H1 (cell line): ENCODE data around the gene RPLP2. TPM values are rescaled to one million over a fixed set of nuclear protein-coding genes. Genes with fewer than 3 reads are reported as not detected.

Experiments used
- CTCF ChIA-PET: fragments of 300-600 bp; sonication (Branson Sonifier 250); formaldehyde crosslinking; loops from one replicate; lab custom pipeline; 2021; ENCODE audit not compliant: partially characterized antibody; lab: Charles Lee
- POLR2A ChIA-PET: fragments of 300-600 bp; sonication (Branson Sonifier 250); formaldehyde crosslinking; loops from one replicate; lab custom pipeline; 2021; ENCODE audit warnings: inconsistent platforms; ENCODE audit not compliant: partially characterized antibody; lab: Charles Lee
- DNase-seq, 2 experiments: peaks; one replicate each; pipeline versions ENCODE4 v3.0.0 to v3.0.0-alpha.2; 2010 to 2022; ENCODE audit warnings: low spot score in 2 of 2, low read depth in 1 of 2, mixed read lengths in 1 of 2
- FAIRE-seq: peaks from 2 replicates; lab custom pipeline; 2011; peaks lifted over from hg19 to GRCh38; lab: Jason Lieb, UNC
- H2AFZ ChIP-seq: 2 replicates; pipeline ENCODE4 v1.8.1; 2012; ENCODE audit warnings: low read length, inconsistent platforms
- H2AK5ac ChIP-seq: 2 replicates; pipeline ENCODE4 v1.6.1; 2013; ENCODE audit warnings: low read depth, low read length
- H2BK120ac ChIP-seq: replicated peaks from 2 replicates; pipeline ENCODE3; 2013; ENCODE audit warnings: low read depth, low read length, inconsistent platforms
- H2BK12ac ChIP-seq: 2 replicates; pipeline ENCODE4 v1.6.1; 2013; ENCODE audit warnings: low read depth, low read length
- H2BK15ac ChIP-seq: 2 replicates; pipeline ENCODE4 v1.6.1; 2013; ENCODE audit warnings: low read length
- H2BK20ac ChIP-seq: 2 replicates; pipeline ENCODE4 v1.6.1; 2013; ENCODE audit warnings: low read length
- H2BK5ac ChIP-seq: 2 replicates; pipeline ENCODE4 v1.6.1; 2013; ENCODE audit warnings: low read depth, low read length
- H3K14ac ChIP-seq: 2 replicates; pipeline ENCODE4 v1.6.1; 2013; ENCODE audit warnings: inconsistent platforms; ENCODE audit not compliant: insufficient read length
- H3K18ac ChIP-seq: 2 replicates; pipeline ENCODE4 v1.6.1; 2013; ENCODE audit warnings: low read length; ENCODE audit errors: extremely low read depth
- H3K23ac ChIP-seq: 2 replicates; pipeline ENCODE4 v1.6.1; 2013; ENCODE audit warnings: inconsistent platforms; ENCODE audit not compliant: insufficient read length
- H3K23me2 ChIP-seq: 2 replicates; pipeline ENCODE4 v1.6.1; 2013; ENCODE audit warnings: low read depth, low read length
- H3K27ac ChIP-seq: 2 replicates; pipeline ENCODE4 v1.6.1; 2011; ENCODE audit warnings: low read depth, low read length, inconsistent platforms
- H3K27me3 ChIP-seq, 4 experiments: replicated peaks in 1 of 4; 1 replicate in 1 of 4; 2 replicates in 3 of 4; pipeline versions ENCODE4 v1.6.1 to v1.8.1; 2011 to 2013; ENCODE audit warnings: low read length in 3 of 4, mild to moderate bottlenecking in 3 of 4, inconsistent platforms in 2 of 4, mixed read lengths in 2 of 4, moderate library complexity in 1 of 4; ENCODE audit not compliant: control insufficient read depth in 3 of 4, insufficient read depth in 3 of 4; ENCODE audit errors: extremely low read depth in 1 of 4
- H3K36me3 ChIP-seq, 4 experiments: 2 replicates each; pipeline versions ENCODE4 v1.6.1 to v1.8.1; 2011 to 2013; ENCODE audit warnings: mild to moderate bottlenecking in 4 of 4, low read length in 3 of 4, moderate library complexity in 2 of 4, control low read depth in 1 of 4, inconsistent platforms in 1 of 4; ENCODE audit not compliant: insufficient read depth in 4 of 4, control insufficient read depth in 2 of 4
- H3K4ac ChIP-seq: replicated peaks from 2 replicates; pipeline ENCODE3; 2013; ENCODE audit warnings: low read length, low read depth, mixed read lengths, inconsistent platforms; ENCODE audit not compliant: insufficient read length
- H3K4me1 ChIP-seq, 4 experiments: replicated peaks in 1 of 4; 1 replicate in 1 of 4; 2 replicates in 3 of 4; pipeline versions ENCODE4 v1.6.1 to v1.8.1; 2011 to 2013; ENCODE audit warnings: low read length in 3 of 4, inconsistent platforms in 2 of 4, mixed read lengths in 1 of 4; ENCODE audit not compliant: insufficient read depth in 4 of 4, control insufficient read depth in 3 of 4
- H3K4me2 ChIP-seq, 2 experiments: 2 replicates each; pipeline versions ENCODE4 v1.6.1 to v1.8.1; 2011 to 2013; ENCODE audit warnings: low read depth in 2 of 2, low read length in 2 of 2, control low read depth in 1 of 2, inconsistent platforms in 1 of 2, mild to moderate bottlenecking in 1 of 2; ENCODE audit not compliant: insufficient read depth in 1 of 2
- H3K4me3 ChIP-seq, 4 experiments: fragments of 200-600, 300-600 bp in 1 of 4; sonication (generic), shearing (Covaris generic), sonication (Bioruptor Twin) in 1 of 4; 2 replicates each; pipeline versions ENCODE4 v1.5.1 to v1.8.1; 2011 to 2016; ENCODE audit warnings: low read length in 4 of 4, low read depth in 3 of 4, control low read depth in 2 of 4, inconsistent platforms in 2 of 4, mild to moderate bottlenecking in 2 of 4, mixed read lengths in 1 of 4, moderate library complexity in 1 of 4; ENCODE audit not compliant: insufficient read depth in 2 of 4; ENCODE audit errors: extremely low read depth in 1 of 4
- H3K56ac ChIP-seq: replicated peaks from 2 replicates; pipeline ENCODE3; 2013; ENCODE audit warnings: low read depth, mild to moderate bottlenecking, mixed read lengths, low read length, inconsistent platforms; ENCODE audit not compliant: insufficient read length
- H3K79me1 ChIP-seq: 2 replicates; pipeline ENCODE4 v1.6.1; 2013; ENCODE audit warnings: low read depth, low read length, control low read depth
- H3K79me2 ChIP-seq, 2 experiments: 2 replicates each; pipeline versions ENCODE4 v1.6.1 to v1.8.1; 2012 to 2013; ENCODE audit warnings: low read length in 2 of 2, mild to moderate bottlenecking in 2 of 2, inconsistent platforms in 1 of 2; ENCODE audit not compliant: insufficient read depth in 2 of 2, control insufficient read depth in 1 of 2
- H3K9ac ChIP-seq, 4 experiments: replicated peaks in 1 of 4; 1 replicate in 1 of 4; 2 replicates in 3 of 4; pipeline versions ENCODE4 v1.6.1 to v1.8.1; 2011 to 2013; ENCODE audit warnings: low read depth in 3 of 4, low read length in 3 of 4, control low read depth in 2 of 4, mild to moderate bottlenecking in 2 of 4, moderate library complexity in 2 of 4, inconsistent platforms in 1 of 4; ENCODE audit errors: extremely low read depth in 1 of 4
- H3K9me3 ChIP-seq, 2 experiments: 2 replicates each; pipeline versions ENCODE4 v1.6.1 to v1.8.1; 2012 to 2013; ENCODE audit warnings: mild to moderate bottlenecking in 2 of 2, moderate library complexity in 2 of 2, control low read depth in 1 of 2, inconsistent platforms in 1 of 2, low read depth in 1 of 2, low read length in 1 of 2, mixed read lengths in 1 of 2; ENCODE audit not compliant: insufficient read depth in 2 of 2
- H4K20me1 ChIP-seq, 2 experiments: replicated peaks in 1 of 2; 2 replicates each; pipeline versions ENCODE3 to v1.8.1; 2011 to 2013; ENCODE audit warnings: inconsistent platforms in 2 of 2, low read length in 2 of 2, mild to moderate bottlenecking in 1 of 2; ENCODE audit not compliant: insufficient read depth in 2 of 2, control insufficient read depth in 1 of 2
- H4K5ac ChIP-seq: 2 replicates; pipeline ENCODE4 v1.6.1; 2013; ENCODE audit warnings: low read length, low read depth, mixed read lengths, inconsistent platforms; ENCODE audit not compliant: insufficient read length
- H4K8ac ChIP-seq: 2 replicates; pipeline ENCODE4 v1.8.0; 2013; ENCODE audit warnings: mild to moderate bottlenecking, moderate library complexity, low read length, inconsistent platforms; ENCODE audit not compliant: insufficient read depth; ENCODE audit errors: extremely low read depth
- H4K91ac ChIP-seq: replicated peaks from 2 replicates; pipeline ENCODE3; 2013; ENCODE audit warnings: low read length, mixed read lengths, inconsistent platforms; ENCODE audit not compliant: insufficient read length
- CEBPB ChIP-seq: IDR thresholded peaks from 2 replicates; pipeline ENCODE4 v1.6.1; 2012; ENCODE audit warnings: low read depth, low read length
- CHD1 ChIP-seq: IDR thresholded peaks from 2 replicates; pipeline ENCODE4 v1.6.1; 2012; ENCODE audit warnings: low read depth, low read length, improper control_type of control experiment
- CTBP2 ChIP-seq: IDR thresholded peaks from 2 replicates; pipeline ENCODE4 v1.7.0; 2011; ENCODE audit warnings: borderline replicate concordance, mild to moderate bottlenecking, moderate library complexity, mixed read lengths, low read length; ENCODE audit not compliant: insufficient read depth, insufficient read length
- FOSL1 ChIP-seq: IDR thresholded peaks from 2 replicates; pipeline ENCODE4 v1.6.1; 2011; ENCODE audit warnings: mild to moderate bottlenecking, low read depth, low read length, moderate library complexity; ENCODE audit not compliant: insufficient read depth
- KDM1A ChIP-seq: fragments of 200-600, 300-600 bp; sonication (generic); IDR thresholded peaks from 2 replicates; pipeline ENCODE4 v1.7.1; 2016; ENCODE audit warnings: mild to moderate bottlenecking, low read length, borderline replicate concordance
- KDM4A ChIP-seq: IDR thresholded peaks from one replicate; pipeline ENCODE4 v1.7.1; 2012; ENCODE audit warnings: low read depth, mild to moderate bottlenecking, moderate library complexity, low read length, inconsistent platforms; ENCODE audit not compliant: severe bottlenecking
- MAFK ChIP-seq: IDR thresholded peaks from 2 replicates; pipeline ENCODE4 v1.6.1; 2012; ENCODE audit warnings: low read depth, mild to moderate bottlenecking, improper control_type of control experiment, low read length
- SIRT6 ChIP-seq: IDR thresholded peaks from one replicate; pipeline ENCODE4 v1.7.1; 2012; ENCODE audit warnings: low read length, inconsistent platforms
- SP4 ChIP-seq: IDR thresholded peaks from 2 replicates; pipeline ENCODE4 v1.6.1; 2012; ENCODE audit warnings: low read length, inconsistent platforms
- SUZ12 ChIP-seq: fragments of 200-600 bp; sonication (generic); IDR thresholded peaks from 2 replicates; pipeline ENCODE4 v1.6.1; 2012; ENCODE audit warnings: mild to moderate bottlenecking, inconsistent platforms, low read length, moderate library complexity, mixed read lengths
- TBP ChIP-seq: IDR thresholded peaks from 2 replicates; pipeline ENCODE4 v1.6.1; 2011; ENCODE audit warnings: low read depth, low read length, improper control_type of control experiment
- WGBS, 2 experiments: shearing (Covaris generic) in 1 of 2; methylation state at CpG; one replicate each; pipeline versions ENCODE4 v1.1.6 to v1.1.7; 2013 to 2015; ENCODE audit warnings: low lambda C conversion rate in 2 of 2, mixed read lengths in 2 of 2, inconsistent platforms in 1 of 2, low coverage in 1 of 2, missing lambda C conversion rate in 1 of 2; ENCODE audit not compliant: insufficient replicate concordance in 2 of 2, insufficient coverage in 1 of 2, insufficient read length in 1 of 2; ENCODE audit errors: extremely low coverage in 1 of 2, missing lambda C conversion rate in 1 of 2; 5-methylcytosine and 5-hydroxymethylcytosine counted together
- polyA plus RNA-seq, 7 experiments: library from polyadenylated mRNA; depleted of rRNA in 3 of 7; stranded (reverse) in 5 of 7; unstranded in 2 of 7; fragments of >200 nt in 5 of 7; fragments of 200-250 nt in 2 of 7; gene quantifications; 1 replicate in 5 of 7; 2 replicates in 1 of 7; 4 replicates in 1 of 7; pipeline versions ENCODE4 v1.2.1 to v1.2.3, GENCODE V29; 2011 to 2013; ENCODE audit warnings: missing spikeins in 2 of 7, mixed read lengths in 2 of 7
- total RNA-seq: library from RNA; stranded (reverse); fragmentation: NEBNext Ultra II Directional; extraction: Animal tissue kit (Norgen Biotek cat#: 25700); gene quantifications from 2 replicates; pipeline ENCODE4 v1.2.1, GENCODE V29; 2021
- TF ChIP-seq, protein P1 (sequence below): IDR thresholded peaks from 2 replicates; pipeline ENCODE4 v1.6.1; 2012; ENCODE audit warnings: inconsistent platforms
- TF ChIP-seq, protein P2 (sequence below): IDR thresholded peaks from 2 replicates; pipeline ENCODE4 v1.6.1; 2011; ENCODE audit warnings: low read length, improper control_type of control experiment

RPLP2 gene
- total and polyA plus RNA-seq, 2 of the 8 experiments (the other 6 are each of a cell fraction or from before 2014, with no cell fraction given) = 1,789 to 2,106 TPM

DNA sequence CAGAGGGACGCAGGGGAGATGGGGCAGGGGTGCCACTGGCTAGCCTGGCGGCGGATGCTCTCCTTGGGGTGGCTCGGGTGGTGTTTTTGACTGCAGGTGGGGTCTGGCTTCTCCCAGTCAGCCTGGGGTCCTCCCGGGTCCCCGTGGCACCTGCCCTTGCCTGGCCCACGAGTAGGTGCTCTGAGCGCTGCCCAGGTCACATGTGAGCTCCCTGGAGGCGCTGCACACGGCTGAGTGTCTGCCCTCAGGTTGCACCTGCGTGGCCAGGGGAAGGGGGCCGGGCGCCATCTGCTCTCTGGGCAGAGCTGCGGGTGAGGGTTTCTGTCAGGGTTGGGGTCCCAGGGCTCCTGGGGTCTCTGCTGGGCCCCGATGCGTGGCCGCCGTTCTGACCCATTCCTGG, 38.1 kb downstream of the RPLP2 start:
- H3K18ac ChIP-seq = no peak overlapping the region
- H3K4me2 ChIP-seq = no peak overlapping the region
- H2AFZ ChIP-seq = no peak overlapping the region
- H3K23ac ChIP-seq = no peak overlapping the region
- H4K5ac ChIP-seq = no peak overlapping the region
- peaks cover 28% of the 10 kb centered on the region; the same call in 1 of the 2 replicates for H3K23me2 ChIP-seq
- H2AK5ac ChIP-seq = no peak overlapping the region
- no peak overlapping the region for H2BK120ac ChIP-seq
- peaks cover 13 to 25% of the 10 kb centered on the region in 2 experiments for H4K20me1 ChIP-seq
- H3K27ac ChIP-seq = no peak overlapping the region
- no peak overlapping the region for H3K14ac ChIP-seq
- no peak overlapping the region for H3K4me3 ChIP-seq
- H3K4me1 ChIP-seq = peaks cover 0 to 47% (median 32%) of the 10 kb centered on the region in 4 experiments; a peak in 6 of 7 replicates
- FAIRE-seq (no peak), DNase-seq (no peak)
- POLR2A ChIA-PET = interaction anchor here (0.7 to 40.4 kb wide), 4 partner anchors 9 to 37 kb away, joined by 4 to 1917 read pairs (median 120); partner anchors contain the start of genes CD151, CEND1, CRACR2B and PIDD1
- H3K9ac ChIP-seq = no peak overlapping the region
- no peak overlapping the region for H4K8ac ChIP-seq
- H3K4ac ChIP-seq = no peak overlapping the region
- 95% methylated on average over 15 of the region's 18 CpGs; no CpG with 5 or more reads in 1 of the 2 experiments for WGBS, 2 experiments
- H4K91ac ChIP-seq = no peak overlapping the region
- CTCF ChIA-PET = interaction anchor here (0.6 to 6.7 kb wide), 32 partner anchors 9 to 699 kb away, joined by 3 to 74 read pairs (median 4); partner anchors contain the start of genes CEND1, CRACR2B, PIDD1 and PNPLA2
- peaks cover 0 to 12% of the 10 kb centered on the region in 2 experiments; a peak in 1 of 4 replicates for H3K79me2 ChIP-seq
- no peak overlapping the region for H3K56ac ChIP-seq
- H2BK15ac ChIP-seq = no peak overlapping the region
- H3K9me3 ChIP-seq = no peaks in the 10 kb centered on the region
- no peak overlapping the region; the same call in 1 of the 2 replicates for H2BK20ac ChIP-seq
- H2BK12ac ChIP-seq = no peak overlapping the region
- no peaks in the 10 kb centered on the region for H3K79me1 ChIP-seq
- no peak overlapping the region for H2BK5ac ChIP-seq
- no peaks in the 10 kb centered on the region for H3K36me3 ChIP-seq
- peaks cover 0 to 2% (median 0%) of the 10 kb centered on the region in 4 experiments; a peak in 4 of 7 replicates for H3K27me3 ChIP-seq
- TF ChIP-seq MAFK = no peak
- TF ChIP-seq SIRT6 = no peak
- TF ChIP-seq TBP = no peak
- no peak for TF ChIP-seq SP4
- no peak for TF ChIP-seq CHD1
- TF ChIP-seq KDM4A = no peak
- no peak for TF ChIP-seq CTBP2
- no peak for TF ChIP-seq SUZ12
- no peak for TF ChIP-seq FOSL1
- TF ChIP-seq, protein P1, sequence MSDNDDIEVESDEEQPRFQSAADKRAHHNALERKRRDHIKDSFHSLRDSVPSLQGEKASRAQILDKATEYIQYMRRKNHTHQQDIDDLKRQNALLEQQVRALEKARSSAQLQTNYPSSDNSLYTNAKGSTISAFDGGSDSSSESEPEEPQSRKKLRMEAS = no peak
- no peak for TF ChIP-seq CEBPB
- no peak for TF ChIP-seq KDM1A
- TF ChIP-seq, protein P2, sequence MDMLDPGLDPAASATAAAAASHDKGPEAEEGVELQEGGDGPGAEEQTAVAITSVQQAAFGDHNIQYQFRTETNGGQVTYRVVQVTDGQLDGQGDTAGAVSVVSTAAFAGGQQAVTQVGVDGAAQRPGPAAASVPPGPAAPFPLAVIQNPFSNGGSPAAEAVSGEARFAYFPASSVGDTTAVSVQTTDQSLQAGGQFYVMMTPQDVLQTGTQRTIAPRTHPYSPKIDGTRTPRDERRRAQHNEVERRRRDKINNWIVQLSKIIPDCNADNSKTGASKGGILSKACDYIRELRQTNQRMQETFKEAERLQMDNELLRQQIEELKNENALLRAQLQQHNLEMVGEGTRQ = no peak
